ENCODE results near the gene CRB2. TPM values are rescaled to one million over a fixed set of nuclear protein-coding genes. Genes with fewer than 3 reads are reported as not detected.

CRB2 gene
- polyA plus RNA-seq, 4 donors: 0.06 to 0.47 TPM; not detected in 2

DNA sequence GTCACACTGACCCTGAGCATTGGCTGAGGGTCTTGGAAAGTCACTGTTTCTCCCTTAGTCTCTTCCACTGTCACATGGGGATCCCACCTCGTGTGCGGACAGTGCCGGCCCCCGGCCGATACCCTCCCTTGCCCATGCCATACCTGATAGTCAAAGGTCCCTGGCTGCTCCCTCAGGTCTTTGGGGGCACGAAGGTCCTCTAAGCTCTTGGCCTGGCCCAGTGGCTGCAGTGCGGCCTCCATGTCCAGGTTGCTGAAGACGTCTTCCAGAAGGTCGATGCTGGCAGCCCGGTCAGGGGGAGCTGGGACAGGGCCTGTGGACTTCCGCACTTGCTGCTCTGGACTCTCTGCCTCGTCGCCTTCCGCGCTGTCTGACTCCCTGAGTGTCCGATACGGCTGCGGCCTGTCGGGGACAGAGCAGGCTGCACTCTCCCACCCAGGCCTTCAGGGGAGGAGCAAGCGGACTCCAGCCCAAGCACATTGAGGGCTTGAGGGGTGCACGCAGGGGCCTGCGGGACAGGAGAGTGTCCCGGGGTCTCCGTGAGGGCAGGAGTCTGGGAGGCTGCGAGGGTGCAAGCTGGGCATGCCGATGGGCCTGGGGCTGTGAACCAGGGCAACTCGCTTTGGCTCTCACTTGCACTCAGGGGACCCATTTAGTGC lies 27.6 kb downstream of the CRB2 start:
- Histone ChIP-seq H3K9me3 (ENCODE audit: control insufficient read depth in 2 of 2, insufficient read depth in 1 of 2, low read depth in 1 of 2, low read length in 1 of 2) (no peaks in the 10 kb centered on the region), H3K27me3 (ENCODE audit: control insufficient read depth in 3 of 3, insufficient read depth in 3 of 3, low read length in 3 of 3) (no peaks in the 10 kb centered on the region), H3K27ac (ENCODE audit: low read depth in 1 of 3, low read length in 2 of 3) (no peak overlapping the region), H3K4me1 (ENCODE audit: control insufficient read depth in 3 of 3, insufficient read depth in 2 of 3, low read depth in 1 of 3, low read length in 2 of 3) (no peaks in the 10 kb centered on the region), H3K4me3 (ENCODE audit: low read depth in 1 of 3, low read length in 3 of 3) (no peak overlapping the region), H3K36me3 (ENCODE audit: control insufficient read depth in 3 of 3, insufficient read depth in 2 of 3, low read depth in 1 of 3, low read length in 3 of 3) (peaks cover 0 to 56% (median 0%) of the 10 kb centered on the region in 3 donors)
- 87 to 92% (median 91%) methylated on average over 26 to 27 of the region's 27 CpGs for WGBS, 3 donors
- DNase-seq (no peak), FAIRE-seq (no peak)

DNA sequence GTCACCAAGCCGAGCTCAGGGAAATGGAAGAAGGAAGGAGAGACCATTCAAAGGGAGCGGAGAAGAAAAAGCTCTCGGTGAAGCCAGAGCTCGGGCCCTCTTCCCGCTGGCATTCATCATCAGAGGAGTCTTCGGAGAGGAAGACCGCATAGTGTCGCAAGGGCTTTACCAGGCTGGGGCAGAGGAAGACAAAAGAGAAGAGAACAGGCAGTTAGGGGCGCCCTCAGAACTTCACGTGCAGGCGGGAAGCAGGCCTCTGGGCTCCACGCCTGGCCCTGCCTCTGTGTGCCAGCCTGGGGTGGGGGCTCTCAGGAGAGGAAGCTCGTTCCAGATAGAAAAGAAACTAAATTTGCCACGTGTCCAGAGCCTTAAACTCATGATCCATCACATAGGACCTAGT lies 31.7 kb downstream of the CRB2 start:
- Histone ChIP-seq H3K27me3 (ENCODE audit: control insufficient read depth in 3 of 3, insufficient read depth in 3 of 3, low read length in 3 of 3) (no peaks in the 10 kb centered on the region), H3K36me3 (ENCODE audit: control insufficient read depth in 3 of 3, insufficient read depth in 2 of 3, low read depth in 1 of 3, low read length in 3 of 3) (peaks cover 0 to 31% (median 0%) of the 10 kb centered on the region in 3 donors), H3K9me3 (ENCODE audit: control insufficient read depth in 2 of 2, insufficient read depth in 1 of 2, low read depth in 1 of 2, low read length in 1 of 2) (peaks cover 0 to 2% of the 10 kb centered on the region in 2 donors), H3K4me1 (ENCODE audit: control insufficient read depth in 3 of 3, insufficient read depth in 2 of 3, low read depth in 1 of 3, low read length in 2 of 3) (no peaks in the 10 kb centered on the region), H3K27ac (ENCODE audit: low read depth in 1 of 3, low read length in 2 of 3) (no peak overlapping the region), H3K4me3 (ENCODE audit: low read depth in 1 of 3, low read length in 3 of 3) (no peak overlapping the region)
- DNase-seq: no peak
- 78 to 82% (median 81%) methylated on average over 14 of the region's 14 CpGs for WGBS, 3 donors
- FAIRE-seq: no peak

DNA sequence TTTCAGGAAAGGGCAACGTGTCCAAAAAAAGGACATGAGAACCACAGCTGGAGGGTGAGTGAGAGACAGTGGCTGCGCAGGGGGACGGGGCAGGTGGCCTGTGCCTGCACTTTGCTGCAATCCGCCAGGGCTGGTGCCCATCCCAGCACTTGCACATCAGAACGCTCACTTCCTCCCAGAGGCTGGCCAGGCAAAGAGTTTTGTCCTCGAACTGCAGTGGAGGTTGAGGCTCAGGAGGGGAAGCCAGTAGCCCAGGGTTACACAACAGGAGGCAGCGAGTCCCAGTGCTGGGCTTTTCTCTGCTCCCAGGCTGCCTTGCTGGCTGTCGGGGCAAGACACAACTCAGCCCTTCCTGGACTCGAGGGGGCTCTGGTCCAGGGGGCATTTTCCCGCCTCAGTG lies 33.1 kb downstream of the CRB2 start:
- no peak for FAIRE-seq
- Histone ChIP-seq H3K27me3 (ENCODE audit: control insufficient read depth in 3 of 3, insufficient read depth in 3 of 3, low read length in 3 of 3) (no peaks in the 10 kb centered on the region), H3K27ac (ENCODE audit: low read depth in 1 of 3, low read length in 2 of 3) (no peak overlapping the region), H3K36me3 (ENCODE audit: control insufficient read depth in 3 of 3, insufficient read depth in 2 of 3, low read depth in 1 of 3, low read length in 3 of 3) (peaks cover 0 to 18% (median 0%) of the 10 kb centered on the region in 3 donors), H3K4me3 (ENCODE audit: low read depth in 1 of 3, low read length in 3 of 3) (no peak overlapping the region), H3K9me3 (ENCODE audit: control insufficient read depth in 2 of 2, insufficient read depth in 1 of 2, low read depth in 1 of 2, low read length in 1 of 2) (peaks cover 0 to 8% of the 10 kb centered on the region in 2 donors), H3K4me1 (ENCODE audit: control insufficient read depth in 3 of 3, insufficient read depth in 2 of 3, low read depth in 1 of 3, low read length in 2 of 3) (no peaks in the 10 kb centered on the region)
- WGBS, 3 donors: 76 to 88% (median 80%) methylated on average over 10 of the region's 10 CpGs
- no peak for DNase-seq

DNA sequence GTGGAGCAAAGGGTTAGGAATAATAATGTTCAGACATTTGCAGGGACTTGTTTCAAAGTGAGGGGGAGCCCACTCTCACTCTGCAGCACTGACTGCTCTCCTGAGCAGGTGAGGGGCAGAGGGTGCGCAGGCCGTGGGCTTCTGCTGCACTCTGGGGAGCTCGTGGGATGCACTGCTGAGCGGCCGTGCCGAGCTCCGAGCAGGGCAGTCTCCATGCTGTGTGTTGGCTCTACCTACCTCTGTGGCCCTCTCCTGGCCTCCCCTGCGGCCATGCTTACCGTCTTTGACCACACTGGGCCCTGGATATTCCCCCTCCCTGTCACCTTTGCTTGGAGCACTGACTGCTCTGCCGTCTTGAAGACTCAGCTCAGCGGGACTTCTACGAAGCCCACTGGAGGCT lies 33.7 kb downstream of the CRB2 start:
- peaks cover 0 to 19% (median 0%) of the 10 kb centered on the region in 3 donors for H3K36me3 ChIP-seq (ENCODE audit: control insufficient read depth in 3 of 3, insufficient read depth in 2 of 3, low read depth in 1 of 3, low read length in 3 of 3)
- no peaks in the 10 kb centered on the region for H3K27me3 ChIP-seq (ENCODE audit: control insufficient read depth in 3 of 3, insufficient read depth in 3 of 3, low read length in 3 of 3)
- 83 to 93% (median 83%) methylated on average over 12 of the region's 12 CpGs for WGBS, 3 donors
- H3K4me3 ChIP-seq (ENCODE audit: low read depth in 1 of 3, low read length in 3 of 3): no peak overlapping the region
- H3K4me1 ChIP-seq (ENCODE audit: control insufficient read depth in 3 of 3, insufficient read depth in 2 of 3, low read depth in 1 of 3, low read length in 2 of 3): no peaks in the 10 kb centered on the region
- H3K27ac ChIP-seq (ENCODE audit: low read depth in 1 of 3, low read length in 2 of 3): no peak overlapping the region
- FAIRE-seq: no peak
- peaks cover 0 to 8% of the 10 kb centered on the region in 2 donors for H3K9me3 ChIP-seq (ENCODE audit: control insufficient read depth in 2 of 2, insufficient read depth in 1 of 2, low read depth in 1 of 2, low read length in 1 of 2)
- DNase-seq: no peak

GRCh38 chr9:123390337-123391135 lies 34.5 kb downstream of the CRB2 start:
- Histone ChIP-seq H3K4me1 (ENCODE audit: control insufficient read depth in 3 of 3, insufficient read depth in 2 of 3, low read depth in 1 of 3, low read length in 2 of 3) (no peaks in the 10 kb centered on the region), H3K27ac (ENCODE audit: low read depth in 1 of 3, low read length in 2 of 3) (no peak overlapping the region), H3K36me3 (ENCODE audit: control insufficient read depth in 3 of 3, insufficient read depth in 2 of 3, low read depth in 1 of 3, low read length in 3 of 3) (peaks cover 0 to 22% (median 0%) of the 10 kb centered on the region in 3 donors), H3K9me3 (ENCODE audit: control insufficient read depth in 2 of 2, insufficient read depth in 1 of 2, low read depth in 1 of 2, low read length in 1 of 2) (peaks cover 0 to 8% of the 10 kb centered on the region in 2 donors), H3K4me3 (ENCODE audit: low read depth in 1 of 3, low read length in 3 of 3) (no peak overlapping the region), H3K27me3 (ENCODE audit: control insufficient read depth in 3 of 3, insufficient read depth in 3 of 3, low read length in 3 of 3) (no peaks in the 10 kb centered on the region)
- DNase-seq: no peak
- WGBS, 3 donors: 89 to 94% (median 91%) methylated on average over 23 of the region's 23 CpGs
- no peak for FAIRE-seq

GRCh38 chr9:123391233-123391632 lies 35.2 kb downstream of the CRB2 start:
- WGBS, 3 donors: 83 to 94% (median 84%) methylated on average over 5 of the region's 5 CpGs
- Histone ChIP-seq H3K4me1 (ENCODE audit: control insufficient read depth in 3 of 3, insufficient read depth in 2 of 3, low read depth in 1 of 3, low read length in 2 of 3) (no peaks in the 10 kb centered on the region), H3K9me3 (ENCODE audit: control insufficient read depth in 2 of 2, insufficient read depth in 1 of 2, low read depth in 1 of 2, low read length in 1 of 2) (peaks cover 0 to 8% of the 10 kb centered on the region in 2 donors), H3K4me3 (ENCODE audit: low read depth in 1 of 3, low read length in 3 of 3) (no peak overlapping the region), H3K36me3 (ENCODE audit: control insufficient read depth in 3 of 3, insufficient read depth in 2 of 3, low read depth in 1 of 3, low read length in 3 of 3) (peaks cover 0 to 26% (median 0%) of the 10 kb centered on the region in 3 donors), H3K27me3 (ENCODE audit: control insufficient read depth in 3 of 3, insufficient read depth in 3 of 3, low read length in 3 of 3) (no peaks in the 10 kb centered on the region), H3K27ac (ENCODE audit: low read depth in 1 of 3, low read length in 2 of 3) (no peak overlapping the region)
- DNase-seq: no peak
- no peak for FAIRE-seq

DNA sequence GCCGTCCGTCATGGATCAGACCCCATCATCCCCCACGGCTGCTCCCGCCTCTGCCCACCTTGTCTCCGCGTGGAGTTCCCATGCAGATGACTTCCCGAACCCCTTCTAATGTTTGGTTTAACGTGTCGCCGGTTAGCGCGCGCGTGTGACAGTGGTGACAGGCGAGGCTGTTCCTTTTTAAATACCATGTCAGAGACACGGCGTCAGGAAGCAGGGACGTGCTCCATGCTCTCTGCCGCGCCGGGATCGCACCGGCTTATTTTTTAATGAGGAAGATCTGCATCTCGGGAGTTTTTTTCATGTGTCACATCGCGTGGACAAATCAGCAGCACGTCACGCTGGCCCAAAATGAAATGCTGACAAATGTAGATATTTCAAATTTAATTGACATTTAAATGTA lies 35.9 kb downstream of the CRB2 start:
- Histone ChIP-seq H3K9me3 (ENCODE audit: control insufficient read depth in 2 of 2, insufficient read depth in 1 of 2, low read depth in 1 of 2, low read length in 1 of 2) (peaks cover 0 to 8% of the 10 kb centered on the region in 2 donors), H3K4me1 (ENCODE audit: control insufficient read depth in 3 of 3, insufficient read depth in 2 of 3, low read depth in 1 of 3, low read length in 2 of 3) (no peaks in the 10 kb centered on the region), H3K27me3 (ENCODE audit: control insufficient read depth in 3 of 3, insufficient read depth in 3 of 3, low read length in 3 of 3) (no peaks in the 10 kb centered on the region), H3K36me3 (ENCODE audit: control insufficient read depth in 3 of 3, insufficient read depth in 2 of 3, low read depth in 1 of 3, low read length in 3 of 3) (peaks cover 0 to 26% (median 0%) of the 10 kb centered on the region in 3 donors), H3K4me3 (ENCODE audit: low read depth in 1 of 3, low read length in 3 of 3) (no peak overlapping the region), H3K27ac (ENCODE audit: low read depth in 1 of 3, low read length in 2 of 3) (no peak overlapping the region)
- FAIRE-seq (no peak), DNase-seq (no peak)
- WGBS, 3 donors: 93 to 94% (median 93%) methylated on average over 28 of the region's 28 CpGs

DNA sequence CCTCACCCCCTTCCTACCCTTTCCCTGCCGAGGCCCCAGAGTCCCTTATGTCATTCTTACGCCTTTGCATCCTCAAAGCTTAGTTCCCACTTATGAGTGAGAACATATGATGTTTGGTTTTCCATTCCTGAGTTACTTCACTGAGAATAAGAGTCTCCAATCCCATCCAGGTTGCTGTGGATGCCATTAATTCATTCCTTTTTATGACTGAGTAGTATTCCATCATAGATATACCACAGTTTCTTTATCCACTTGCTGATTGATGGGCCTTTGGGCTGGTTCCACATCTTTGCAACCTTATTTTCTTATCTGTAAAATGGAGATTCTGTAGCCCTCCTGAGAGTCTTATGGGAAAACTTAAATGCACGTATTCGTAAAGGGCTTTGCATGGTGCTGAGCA lies 36.8 kb downstream of the CRB2 start:
- WGBS, 3 donors: 82 to 92% (median 84%) methylated on average over 4 of the region's 4 CpGs
- FAIRE-seq: no peak

More for the DNA sequence above, 36.8 kb downstream of the CRB2 start:
- peaks cover 0 to 25% (median 0%) of the 10 kb centered on the region in 3 donors for H3K36me3 ChIP-seq (ENCODE audit: control insufficient read depth in 3 of 3, insufficient read depth in 2 of 3, low read depth in 1 of 3, low read length in 3 of 3)
- no peaks in the 10 kb centered on the region for H3K4me1 ChIP-seq (ENCODE audit: control insufficient read depth in 3 of 3, insufficient read depth in 2 of 3, low read depth in 1 of 3, low read length in 2 of 3)
- H3K27ac ChIP-seq (ENCODE audit: low read depth in 1 of 3, low read length in 2 of 3): no peak overlapping the region
- H3K27me3 ChIP-seq (ENCODE audit: control insufficient read depth in 3 of 3, insufficient read depth in 3 of 3, low read length in 3 of 3): no peaks in the 10 kb centered on the region
- H3K9me3 ChIP-seq (ENCODE audit: control insufficient read depth in 2 of 2, insufficient read depth in 1 of 2, low read depth in 1 of 2, low read length in 1 of 2): peaks cover 0 to 8% of the 10 kb centered on the region in 2 donors
- H3K4me3 ChIP-seq (ENCODE audit: low read depth in 1 of 3, low read length in 3 of 3): no peak overlapping the region
- DNase-seq: no peak

Data from small intestine (tissue), 7 donors.